Hematopoietic multipotent progenitor cell treated with erythropoietin and hydrocortisone succinate and interleukin-3 and kit ligand, for 6 days (in vitro differentiated cells): Measurements from ENCODE around the gene LHX4.

ENCODE experiments used
- DNase-seq: peaks from one replicate; pipeline ENCODE4 v3.0.0-alpha.2; 2015

The LHX4 gene

GRCh38 chr1:180247061-180247460, 17.0 kb downstream of the LHX4 start:
- no peak for DNase-seq

- no peak for DNase-seq
Measured at GRCh38 chr1:180247580-180247979, 17.5 kb downstream of the LHX4 start.

DNA sequence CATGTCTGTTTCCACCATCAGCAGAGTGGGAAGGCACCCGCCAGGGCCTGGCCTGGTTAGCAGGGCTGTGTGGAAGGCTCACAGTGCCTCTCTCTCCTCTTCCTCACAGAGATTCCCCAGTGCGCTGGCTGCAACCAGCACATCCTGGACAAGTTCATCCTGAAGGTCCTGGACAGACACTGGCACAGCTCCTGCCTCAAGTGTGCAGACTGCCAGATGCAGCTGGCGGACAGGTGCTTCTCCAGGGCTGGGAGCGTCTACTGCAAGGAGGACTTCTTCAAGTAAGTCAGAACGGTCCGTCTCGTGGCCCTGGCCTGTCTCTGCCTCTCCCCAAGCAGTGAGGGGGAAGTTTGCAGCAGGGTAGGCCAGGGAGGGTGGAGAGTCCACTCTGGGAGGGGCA, 18.1 kb downstream of the LHX4 start:
- no peak for DNase-seq

DNA sequence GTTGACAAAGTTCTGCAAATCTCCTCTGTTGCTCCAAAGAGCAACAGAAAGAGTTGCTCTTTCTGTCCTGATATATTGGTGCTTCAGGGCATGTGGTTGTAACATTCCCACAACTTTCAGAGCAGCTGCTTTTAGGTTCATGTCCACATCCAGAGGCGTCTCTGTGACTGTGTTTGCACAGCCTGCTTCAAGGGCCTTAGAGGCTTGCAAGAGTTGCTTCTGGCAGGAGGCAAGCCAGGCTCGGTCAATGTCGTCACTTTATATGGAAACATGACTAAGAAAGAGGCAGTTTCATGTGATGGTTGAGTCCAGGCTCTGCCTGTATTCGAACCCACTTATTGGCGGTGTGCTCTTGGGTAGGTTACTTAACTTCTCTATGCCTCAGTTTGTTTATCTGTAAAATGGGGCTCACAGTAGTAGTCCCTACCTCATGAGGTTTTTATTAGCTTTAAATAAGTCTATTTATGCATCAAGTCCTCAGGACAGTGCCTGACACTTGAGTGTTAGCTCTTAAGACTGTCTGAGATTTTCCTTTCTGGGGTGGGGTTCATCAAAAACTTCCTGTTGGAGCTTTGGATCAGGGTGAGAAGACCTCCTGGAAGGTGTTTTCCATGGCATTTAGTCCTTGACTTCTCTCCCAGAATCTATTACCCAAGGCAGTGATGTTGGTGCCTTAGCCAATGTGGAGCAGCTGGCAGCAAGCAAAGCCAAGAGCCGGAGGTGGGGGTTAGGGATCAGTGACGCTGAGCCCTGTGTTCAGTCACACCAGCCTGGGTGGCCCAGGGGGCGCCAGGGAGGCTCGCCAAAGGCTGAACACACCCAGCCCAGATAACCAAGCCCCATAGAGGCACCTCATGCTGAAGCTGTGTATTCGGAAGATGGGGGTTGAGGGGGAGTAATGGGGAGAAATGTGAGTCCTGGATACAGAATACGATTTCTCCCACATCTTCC, 18.9 kb downstream of the LHX4 start:
- peak; percentile 76 for DNase-seq

DNA sequence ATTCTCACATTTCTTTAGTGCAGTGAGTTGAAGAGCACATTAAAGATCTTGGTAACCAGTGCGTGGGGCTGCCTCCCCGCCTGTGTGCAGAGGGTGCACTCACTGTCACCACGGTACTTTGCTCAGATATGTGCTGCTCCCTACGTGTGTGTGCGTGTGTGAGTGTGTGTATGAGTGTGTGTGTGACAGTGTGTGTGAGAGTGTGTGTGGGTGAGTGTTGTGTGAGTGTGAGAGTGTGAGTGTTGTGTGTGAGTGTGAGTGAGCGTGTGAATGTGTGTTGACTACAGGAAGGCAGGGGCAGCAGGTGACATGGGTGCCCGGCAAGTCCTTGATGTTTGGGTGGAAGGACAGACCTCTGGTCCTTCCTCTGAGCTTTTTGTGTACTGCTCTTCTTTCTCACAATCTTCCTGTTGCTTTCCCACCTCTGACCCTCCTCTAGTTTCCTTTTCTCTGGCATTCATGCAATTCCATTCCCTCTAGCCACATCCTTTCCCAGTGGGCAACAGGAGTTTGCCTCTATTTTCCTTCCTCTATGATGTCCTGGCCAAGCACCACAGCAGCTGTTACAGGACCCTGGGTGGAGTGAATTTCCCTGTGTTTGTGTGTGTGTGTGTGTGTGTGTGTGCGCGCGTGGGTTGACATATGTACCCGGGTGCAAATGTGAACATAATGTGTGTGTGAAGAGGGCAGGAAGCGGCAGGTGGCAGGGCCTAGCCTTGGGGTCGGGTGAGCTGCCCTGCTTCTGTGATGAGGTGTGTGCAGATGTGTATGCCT, 19.8 kb downstream of the LHX4 start:
- DNase-seq: no peak

DNA sequence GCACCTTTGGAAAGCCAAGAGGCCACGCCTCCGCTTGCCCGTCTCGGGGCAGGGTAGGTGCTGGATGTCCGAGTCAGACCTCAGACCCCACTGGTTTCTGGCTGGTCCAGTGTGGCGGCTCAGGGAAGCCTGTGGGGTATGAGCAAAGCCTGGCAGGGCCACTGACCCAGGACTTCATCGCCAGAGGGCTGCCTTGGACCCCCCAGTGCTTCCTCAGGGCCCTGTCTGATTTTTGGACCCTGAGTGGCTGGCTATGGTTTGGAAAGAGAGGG, 20.4 kb downstream of the LHX4 start:
- DNase-seq: no peak

DNA sequence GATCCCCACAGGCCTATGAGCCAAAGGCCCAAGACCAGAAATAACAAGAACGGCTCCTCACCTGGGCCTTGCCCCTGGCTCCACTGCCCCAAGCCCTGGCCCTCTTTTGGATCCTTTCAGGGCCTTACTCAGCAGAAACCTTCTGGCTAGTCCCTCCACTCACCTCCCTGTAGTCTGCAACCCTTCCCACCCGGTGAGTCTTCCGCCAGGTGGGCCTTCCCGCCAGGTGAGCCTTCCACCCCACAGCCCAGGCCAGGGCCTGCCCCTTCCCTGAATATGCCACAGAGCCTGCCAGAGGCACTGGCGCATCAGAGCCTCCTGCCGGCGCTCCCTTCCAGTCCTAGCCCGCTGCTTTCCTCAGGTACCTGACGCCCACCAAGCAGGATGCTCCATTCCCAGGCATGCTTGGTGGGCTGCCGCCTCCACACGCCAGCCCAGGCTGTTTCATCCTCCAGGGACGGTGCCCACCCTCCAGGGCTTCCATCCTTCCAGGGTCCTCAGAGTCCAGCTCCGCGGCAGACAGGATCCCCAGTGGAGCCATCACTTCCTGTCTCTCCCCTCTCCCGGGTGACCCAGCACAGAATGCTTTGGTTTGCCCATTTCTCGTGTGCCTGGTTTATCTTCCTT, 20.9 kb downstream of the LHX4 start:
- no peak for DNase-seq

DNA sequence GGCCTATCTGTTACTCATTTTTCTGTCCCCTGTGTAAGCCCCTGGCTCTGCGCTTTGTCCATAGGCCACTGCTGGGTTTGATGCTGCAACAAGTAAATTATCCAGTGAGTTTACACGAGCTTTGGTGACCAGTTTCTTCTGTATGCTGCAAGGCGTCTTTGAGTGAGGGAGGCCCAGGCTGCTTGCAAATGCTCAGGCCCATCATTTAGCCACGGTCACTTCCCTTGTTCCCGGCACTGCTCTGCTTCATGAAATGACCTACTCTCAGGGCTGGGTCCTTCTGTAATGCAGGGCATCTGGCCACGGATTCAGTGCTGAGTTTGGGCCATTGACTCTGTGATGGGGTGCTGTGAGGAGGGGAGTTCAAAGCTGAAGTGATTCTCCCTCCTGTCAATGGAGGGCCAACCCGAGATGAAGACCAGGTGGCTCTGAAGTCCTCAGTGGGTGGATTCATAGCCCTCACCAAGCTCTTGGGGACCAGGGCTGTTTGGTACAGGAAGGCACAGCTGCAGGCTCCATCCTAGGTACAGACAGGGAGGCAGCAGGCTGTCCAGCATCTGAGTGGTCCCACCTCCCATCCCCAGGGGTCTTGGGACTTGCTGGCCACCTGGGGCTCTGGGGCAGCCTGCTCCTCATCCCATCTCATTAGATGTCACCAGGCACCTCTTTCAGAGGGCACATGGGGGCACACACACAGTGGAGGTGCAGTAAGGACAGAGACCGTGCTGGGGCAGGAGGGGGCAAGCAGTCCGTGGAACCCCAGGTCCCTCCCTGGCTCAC, 21.7 kb downstream of the LHX4 start:
- DNase-seq: no peak

DNA sequence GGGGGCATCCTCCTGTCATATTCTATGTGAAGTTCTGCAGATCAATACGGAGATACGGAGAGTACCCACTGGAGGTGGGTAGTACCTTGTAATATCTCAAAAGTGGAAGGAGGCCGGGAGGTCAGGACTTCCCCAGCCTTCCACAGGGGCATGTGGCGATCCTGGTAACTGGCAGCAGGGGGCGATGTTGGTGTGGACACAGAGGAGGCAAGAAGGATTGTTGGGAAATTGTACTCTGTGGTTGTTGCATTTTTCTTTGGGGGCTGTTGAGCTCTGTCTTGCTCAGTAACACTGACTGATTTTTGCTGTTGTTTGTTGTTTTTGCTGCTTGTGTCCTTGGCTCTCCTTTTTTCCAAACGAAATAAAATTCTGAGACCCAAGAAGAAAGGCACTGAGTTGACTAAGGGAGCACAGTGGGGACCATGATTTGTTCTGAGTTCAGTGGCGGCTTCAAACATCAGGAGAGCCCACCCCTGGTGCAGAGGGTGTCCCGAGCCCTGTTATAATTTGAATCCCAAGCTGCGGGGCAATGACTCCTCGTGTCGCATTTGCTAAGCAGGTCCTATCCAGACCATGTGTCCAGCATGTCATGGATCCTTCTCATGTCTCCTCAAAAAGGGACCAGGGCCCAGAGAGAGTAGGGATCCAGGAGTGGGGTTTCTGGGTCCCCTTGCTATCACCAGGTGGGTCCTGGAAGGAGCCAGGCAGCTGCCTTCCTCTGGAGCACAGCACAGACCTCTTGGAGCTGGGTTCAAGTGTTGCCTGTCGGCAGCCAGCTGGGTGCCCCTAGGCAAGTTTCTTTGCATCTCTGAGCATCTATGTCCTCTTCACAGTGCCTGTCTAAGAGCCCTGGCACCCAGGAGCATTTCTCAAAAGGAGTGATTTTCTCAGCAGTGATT, 22.8 kb downstream of the LHX4 start:
- DNase-seq: peak; percentile 85

DNA sequence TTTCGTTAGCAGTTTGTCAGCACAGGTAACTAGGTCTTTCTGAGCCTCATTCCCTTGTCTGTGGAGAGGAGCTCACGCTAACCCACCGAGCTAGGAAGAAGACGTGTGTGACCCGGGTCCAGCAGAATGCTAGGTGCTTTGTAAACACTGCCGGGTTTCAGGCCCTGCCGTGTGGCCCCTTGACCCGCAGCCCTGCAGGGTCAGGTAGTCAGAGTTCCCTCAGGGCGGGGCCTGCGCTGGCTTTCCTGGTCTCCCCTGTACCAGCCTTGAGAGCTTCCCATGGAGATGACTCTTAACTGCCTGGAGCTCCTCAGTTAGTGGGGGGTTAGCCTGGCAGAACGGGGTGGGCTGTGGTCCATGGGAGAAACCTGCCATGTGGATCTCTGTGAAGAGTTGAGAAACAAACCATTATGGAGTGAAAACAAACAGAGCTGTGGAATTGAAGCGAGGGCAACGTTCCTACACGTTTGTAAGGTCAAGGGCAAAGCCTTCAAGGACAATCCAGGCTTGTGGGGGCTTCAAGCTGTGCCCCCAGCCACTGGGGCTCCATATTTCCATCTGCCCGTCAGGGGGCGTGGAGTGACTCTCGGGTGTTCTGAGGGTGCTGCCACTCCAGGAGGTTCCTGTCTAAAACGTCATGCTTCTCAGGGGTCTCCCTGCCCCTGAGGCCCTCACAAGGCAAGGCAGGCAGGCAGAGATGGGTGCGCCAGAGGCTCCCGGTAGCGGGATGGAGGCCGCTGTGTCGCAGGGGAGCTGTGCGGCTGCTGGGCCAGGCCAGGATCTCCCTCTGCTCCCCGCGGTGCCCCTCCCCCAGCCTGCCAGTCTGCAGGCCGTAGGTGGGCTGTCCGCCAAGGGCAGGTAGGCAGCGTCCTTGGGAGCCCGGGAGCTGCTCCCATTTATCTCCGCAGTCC, 23.8 kb downstream of the LHX4 start:
- DNase-seq: no peak

DNA sequence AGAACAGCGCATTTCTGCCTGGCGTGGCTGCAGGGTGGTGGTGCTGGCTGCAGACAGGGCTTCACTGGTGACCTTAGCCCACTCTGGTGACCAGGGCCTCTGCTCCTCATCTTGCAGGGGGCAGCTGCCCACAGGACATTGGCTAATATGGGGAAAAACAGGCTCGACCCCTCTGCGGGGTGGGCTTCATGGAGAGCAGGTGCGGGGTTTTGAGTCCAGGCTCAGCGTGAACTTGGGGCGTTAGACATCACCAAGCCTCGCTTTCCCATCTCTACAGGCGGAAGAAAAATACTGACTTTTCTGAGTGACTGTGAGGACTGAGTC, 24.4 kb downstream of the LHX4 start:
- DNase-seq: no peak

GRCh38 chr1:180254854-180255253, 24.8 kb downstream of the LHX4 start:
- no peak for DNase-seq

DNA sequence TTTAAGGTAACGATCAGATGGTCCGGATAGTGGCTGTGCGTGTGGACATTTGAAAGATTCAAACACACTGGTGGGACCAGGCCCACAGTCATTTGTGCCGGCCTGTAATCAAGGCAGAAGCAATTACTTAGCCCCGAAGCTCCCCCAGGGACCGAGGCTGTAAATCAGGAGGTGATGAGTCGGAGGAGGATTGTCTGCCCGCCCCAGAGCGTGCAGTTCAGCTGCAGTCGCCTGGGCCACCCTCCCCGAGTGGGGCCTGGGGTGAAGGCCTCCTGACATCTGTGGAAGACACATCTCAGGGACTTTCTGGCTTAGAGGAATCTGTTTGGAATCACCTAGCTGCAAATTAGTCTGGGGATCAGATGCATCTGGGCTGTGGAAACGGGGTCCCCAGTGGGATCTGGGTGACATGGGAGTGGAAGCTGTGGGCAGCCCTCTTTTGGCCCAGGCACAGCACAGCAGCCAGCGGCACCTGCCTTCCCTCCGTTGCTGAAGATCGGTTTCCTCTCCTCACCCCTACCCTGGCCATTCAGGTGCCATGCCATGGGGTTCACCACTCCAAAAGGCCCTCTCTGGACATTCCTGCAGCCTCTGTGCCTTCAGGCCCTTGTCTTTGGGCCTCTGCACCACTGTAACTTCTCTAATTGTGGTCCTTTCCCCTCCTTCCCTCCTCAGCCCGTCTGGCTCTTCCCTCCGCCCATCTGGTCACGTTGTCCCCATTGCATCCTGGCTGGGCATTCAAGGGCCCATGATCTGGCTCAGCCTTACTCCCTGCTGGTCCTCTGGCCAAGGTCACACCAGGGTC, 25.7 kb downstream of the LHX4 start:
- DNase-seq: no peak

DNA sequence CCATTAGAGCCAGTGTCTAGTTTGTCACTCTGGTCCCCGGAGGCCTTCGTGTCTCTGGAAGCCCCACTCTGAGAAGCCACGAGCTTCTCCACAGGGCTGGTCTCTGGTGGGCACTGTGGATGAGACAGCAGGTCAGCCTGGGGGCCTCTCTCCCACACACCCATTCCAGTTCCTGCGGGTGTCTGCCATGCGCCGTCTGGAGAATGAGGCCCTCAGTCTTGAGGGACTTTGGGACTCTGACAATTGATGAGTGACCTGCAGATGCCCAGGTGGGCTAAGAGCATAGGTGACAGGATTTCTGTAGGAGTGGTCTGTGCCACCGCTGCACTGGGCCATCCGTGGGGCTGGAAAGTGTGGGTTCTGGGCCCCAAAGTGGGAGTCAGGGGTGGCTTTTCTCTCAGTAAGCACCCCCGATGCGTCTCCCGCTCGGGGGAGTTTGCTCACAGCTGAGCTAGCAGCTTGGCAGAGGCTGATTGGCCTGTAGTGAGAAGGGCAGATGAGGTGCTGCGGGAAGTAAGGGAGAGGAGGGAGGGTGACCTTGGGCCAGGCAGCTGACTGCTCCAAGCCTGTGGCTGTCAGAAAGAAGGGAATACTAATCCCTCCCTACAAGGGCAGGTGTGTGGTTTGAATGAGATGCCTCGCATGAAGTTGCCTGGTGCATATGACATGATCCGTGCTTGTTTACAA, 26.4 kb downstream of the LHX4 start:
- no peak for DNase-seq

DNA sequence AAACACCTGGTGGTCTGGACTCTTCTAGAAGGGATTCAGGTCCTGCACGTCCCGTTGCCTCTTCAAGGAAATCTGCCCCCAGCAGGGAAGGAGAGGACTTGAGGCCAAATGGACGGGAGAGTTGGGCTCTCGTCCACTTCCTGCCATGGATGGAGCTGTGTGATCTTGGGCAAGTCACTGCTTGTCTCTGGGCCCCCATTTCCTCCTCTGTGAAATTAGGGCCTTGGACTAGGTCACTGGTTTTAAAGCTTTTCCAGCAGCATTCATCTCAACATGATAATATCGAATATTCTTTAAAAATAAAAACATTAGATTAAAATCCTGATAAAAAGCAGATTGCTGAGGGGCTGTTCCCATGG, 26.9 kb downstream of the LHX4 start:
- no peak for DNase-seq

- no peak for DNase-seq
Measured at GRCh38 chr1:180257486-180257885, 27.4 kb downstream of the LHX4 start.

DNA sequence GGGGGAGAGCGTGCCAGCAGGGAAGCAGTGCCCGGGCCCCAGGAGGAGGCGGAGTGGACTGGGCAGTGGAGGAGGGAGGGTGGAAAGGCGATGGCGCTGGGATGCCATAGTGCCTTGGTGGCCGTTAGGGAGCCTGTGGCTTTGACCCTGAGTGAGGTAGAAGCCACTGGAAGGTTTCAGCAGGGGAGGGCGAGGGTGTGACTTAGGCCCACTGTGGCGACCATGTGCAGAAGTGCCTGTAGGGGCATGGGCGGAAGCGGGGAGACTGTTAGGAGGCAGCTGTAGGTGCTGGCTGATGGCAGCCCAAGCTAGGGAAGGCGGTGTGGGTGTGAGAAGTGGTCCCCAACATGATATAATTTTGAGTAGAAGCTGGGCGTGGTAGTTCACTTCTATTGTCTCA, 28.2 kb downstream of the LHX4 start:
- DNase-seq: no peak

DNA sequence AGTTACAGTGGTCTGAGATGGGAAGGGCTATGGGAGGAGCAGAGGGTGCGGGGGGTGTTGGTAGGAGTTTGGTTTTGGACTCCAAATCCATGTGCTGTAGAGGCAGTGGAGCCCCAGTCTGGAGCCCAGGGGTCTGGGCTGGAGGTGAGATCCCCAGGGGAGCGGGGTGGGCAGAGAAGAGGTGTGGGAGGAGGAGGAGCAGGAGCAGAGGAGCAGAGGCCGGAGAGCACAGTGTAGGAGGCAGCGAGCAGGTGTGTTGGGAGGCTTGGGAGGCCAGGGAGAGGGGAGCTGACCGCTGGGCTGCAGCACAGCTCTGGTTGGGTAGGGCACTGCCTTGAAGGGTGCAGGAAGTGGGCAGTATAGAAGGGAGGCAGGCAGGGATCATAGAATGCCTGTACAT, 28.9 kb downstream of the LHX4 start:
- DNase-seq: no peak

DNA sequence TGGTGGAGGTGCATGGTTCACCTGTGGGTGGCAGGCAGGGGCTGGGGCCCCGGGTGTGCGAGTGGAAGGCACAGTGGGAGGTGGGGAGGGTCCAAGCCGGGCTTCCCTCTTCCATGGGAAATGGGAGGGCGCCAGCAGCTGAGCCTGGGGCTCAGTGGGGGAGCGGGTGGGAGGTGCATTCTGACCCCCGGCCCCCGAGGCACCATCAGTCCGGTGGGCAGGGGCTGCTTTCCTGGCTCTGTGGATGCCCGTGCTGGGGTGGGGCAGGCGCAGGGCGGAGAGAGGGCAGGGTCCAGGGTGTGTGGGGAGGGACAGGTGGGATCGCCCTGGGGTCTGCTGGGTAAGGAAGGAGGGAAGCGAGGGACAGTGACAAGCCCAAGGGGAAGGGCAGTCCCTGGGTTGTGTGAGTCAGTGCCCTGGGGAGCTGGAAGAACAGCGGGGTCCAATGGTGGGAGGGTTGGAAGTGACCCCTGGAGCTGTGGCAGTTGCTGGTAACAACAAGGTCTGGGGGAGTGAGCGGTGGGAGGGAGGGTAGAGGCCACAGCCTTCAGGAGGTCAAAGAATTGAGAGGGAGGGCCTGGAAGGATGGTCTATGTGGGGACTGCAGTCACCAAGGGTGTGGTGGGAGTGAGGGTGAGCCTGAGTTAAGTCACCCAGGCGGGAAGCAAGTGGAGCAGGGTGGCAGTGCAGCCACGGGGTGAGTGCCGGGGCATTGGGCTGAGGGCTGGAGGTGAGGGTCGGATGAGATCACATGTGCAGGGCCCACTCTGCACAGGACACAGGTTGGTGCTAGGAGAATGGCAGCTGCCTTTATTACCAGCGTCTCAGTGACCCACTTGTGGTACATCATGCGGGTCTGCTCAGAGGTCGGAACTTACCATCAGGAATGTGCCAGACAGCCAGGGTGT, 29.6 kb downstream of the LHX4 start:
- DNase-seq: no peak
